OCI-LY7 (cell line): ENCODE data around the gene CHST9. TPM values are rescaled to one million over a fixed set of nuclear protein-coding genes. Genes with fewer than 3 reads are reported as not detected.

ENCODE experiments used
- BruUV-seq: library from RNA; stranded (reverse); fragments of 400-500 nt; replicated peaks from 2 replicates; lab custom pipeline; 2021; lab: Mats Ljungman, UMichigan
- CTCF ChIA-PET: fragments of 300-600 bp; sonication (Branson Sonifier 250); formaldehyde crosslinking; loops from one replicate; lab custom pipeline; 2022; ENCODE audit warnings: antibody characterized with exemption; ENCODE audit not compliant: unreplicated experiment; lab: Charles Lee
- POLR2A ChIA-PET: fragments of 300-600 bp; sonication (Branson Sonifier 250); formaldehyde crosslinking; loops from one replicate; lab custom pipeline; 2022; ENCODE audit warnings: antibody characterized with exemption; lab: Charles Lee
- DNase-seq: peaks from one replicate; pipeline ENCODE4 v3.0.0-alpha.2; 2015; ENCODE audit warnings: low spot score
- H2AFZ ChIP-seq: fragments of 200-600 bp; sonication (generic), shearing (Covaris generic); 2 replicates; pipeline ENCODE4 v1.6.1; 2014; ENCODE audit warnings: mild to moderate bottlenecking, antibody characterized with exemption, low read length, moderate library complexity
- H3K27ac ChIP-seq: fragments of 200-600 bp; sonication (generic); 2 replicates; pipeline ENCODE4 v1.5.1; 2014; ENCODE audit warnings: mixed run types, low read depth, mild to moderate bottlenecking, moderate library complexity, low read length, inconsistent platforms; ENCODE audit not compliant: poor library complexity, severe bottlenecking
- H3K36me3 ChIP-seq: fragments of 200-600 bp; sonication (generic); 2 replicates; pipeline ENCODE4 v1.6.1; 2014; ENCODE audit warnings: mild to moderate bottlenecking, antibody characterized with exemption, low read length, moderate library complexity, mixed read lengths; ENCODE audit not compliant: insufficient read depth
- H3K4me1 ChIP-seq: fragments of 200-600 bp; sonication (generic); 2 replicates; pipeline ENCODE4 v1.5.1; 2014; ENCODE audit warnings: mild to moderate bottlenecking, low read length; ENCODE audit not compliant: insufficient read depth, poor library complexity, severe bottlenecking
- H3K4me2 ChIP-seq: fragments of 200-600 bp; sonication (generic); 2 replicates; pipeline ENCODE4 v1.6.1; 2014; ENCODE audit warnings: mild to moderate bottlenecking, low read length
- H3K4me3 ChIP-seq: fragments of 200-600 bp; sonication (generic); 2 replicates; pipeline ENCODE4 v1.5.1; 2014; ENCODE audit warnings: mild to moderate bottlenecking, low read depth, low read length; ENCODE audit not compliant: poor library complexity, severe bottlenecking
- H3K79me2 ChIP-seq: fragments of 200-600 bp; sonication (generic); 2 replicates; pipeline ENCODE4 v1.6.1; 2016; ENCODE audit warnings: low read depth, mild to moderate bottlenecking, low read length, moderate library complexity, mixed read lengths; ENCODE audit not compliant: insufficient read depth
- H3K9me2 ChIP-seq: fragments of 200-600 bp; sonication (generic); 2 replicates; pipeline ENCODE4 v1.6.1; 2016; ENCODE audit warnings: mild to moderate bottlenecking, low read length, mixed read lengths; ENCODE audit not compliant: insufficient read depth
- H3K9me3 ChIP-seq: fragments of 200-600 bp; sonication (generic); 2 replicates; pipeline ENCODE4 v1.6.1; 2014; ENCODE audit warnings: mild to moderate bottlenecking, mixed run types, low read length, mixed read lengths
- H4K20me1 ChIP-seq: fragments of 200-600 bp; sonication (generic); 2 replicates; pipeline ENCODE4 v1.6.1; 2014; ENCODE audit warnings: mild to moderate bottlenecking, antibody characterized with exemption, low read length, moderate library complexity, mixed read lengths; ENCODE audit not compliant: insufficient read depth
- EZH2phosphoT487 ChIP-seq: fragments of 200-600 bp; sonication (generic); IDR thresholded peaks from 2 replicates; pipeline ENCODE4 v1.6.1; 2018; ENCODE audit warnings: low read depth, borderline replicate concordance, mild to moderate bottlenecking, mixed run types, antibody characterized with exemption, low read length, moderate library complexity, mixed read lengths
- intact Hi-C: fragments of 100-400 bp; cut with micrococcal nuclease; formaldehyde crosslinking; loops from one replicate; pipeline ENCODE4 v1.10.0; 2022; ENCODE audit not compliant: unreplicated experiment
- total RNA-seq, 2 experiments: library from RNA; depleted of rRNA in 1 of 2; stranded (reverse); fragments of >200 nt in 1 of 2; shearing (Covaris generic) in 1 of 2; gene quantifications; 2 replicates each; pipeline ENCODE4 v1.2.3, GENCODE V29; 2014 to 2022
- TF ChIP-seq, protein P1 (sequence below): fragments of 200-600 bp; sonication (generic); conservative IDR thresholded peaks from 2 replicates; pipeline ENCODE4 v1.5.1; 2014; ENCODE audit warnings: mild to moderate bottlenecking, antibody characterized with exemption, low read length, moderate library complexity, mixed read lengths

Gene CHST9
- total RNA-seq, 2 experiments from 2014 or later: not detected

GRCh38 chr18:27227721-27228120 lies 42.6 kb upstream of the CHST9 start:
- no peaks in the 10 kb centered on the region for H3K79me2 ChIP-seq
- H3K4me1 ChIP-seq: no peaks in the 10 kb centered on the region
- BruUV-seq: no TSS peak
- no peak overlapping the region for H2AFZ ChIP-seq
- TF ChIP-seq, protein P1, sequence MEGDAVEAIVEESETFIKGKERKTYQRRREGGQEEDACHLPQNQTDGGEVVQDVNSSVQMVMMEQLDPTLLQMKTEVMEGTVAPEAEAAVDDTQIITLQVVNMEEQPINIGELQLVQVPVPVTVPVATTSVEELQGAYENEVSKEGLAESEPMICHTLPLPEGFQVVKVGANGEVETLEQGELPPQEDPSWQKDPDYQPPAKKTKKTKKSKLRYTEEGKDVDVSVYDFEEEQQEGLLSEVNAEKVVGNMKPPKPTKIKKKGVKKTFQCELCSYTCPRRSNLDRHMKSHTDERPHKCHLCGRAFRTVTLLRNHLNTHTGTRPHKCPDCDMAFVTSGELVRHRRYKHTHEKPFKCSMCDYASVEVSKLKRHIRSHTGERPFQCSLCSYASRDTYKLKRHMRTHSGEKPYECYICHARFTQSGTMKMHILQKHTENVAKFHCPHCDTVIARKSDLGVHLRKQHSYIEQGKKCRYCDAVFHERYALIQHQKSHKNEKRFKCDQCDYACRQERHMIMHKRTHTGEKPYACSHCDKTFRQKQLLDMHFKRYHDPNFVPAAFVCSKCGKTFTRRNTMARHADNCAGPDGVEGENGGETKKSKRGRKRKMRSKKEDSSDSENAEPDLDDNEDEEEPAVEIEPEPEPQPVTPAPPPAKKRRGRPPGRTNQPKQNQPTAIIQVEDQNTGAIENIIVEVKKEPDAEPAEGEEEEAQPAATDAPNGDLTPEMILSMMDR: no peak
- no peak for TF ChIP-seq EZH2phosphoT487
- intact Hi-C loops: no loop called here
- no peaks in the 10 kb centered on the region for H3K9me2 ChIP-seq
- ChIA-PET CTCF (no interaction called here), POLR2A (no interaction called here)
- no peak overlapping the region for H3K4me2 ChIP-seq
- H3K4me3 ChIP-seq: no peak overlapping the region
- no peaks in the 10 kb centered on the region for H3K9me3 ChIP-seq
- no peak for DNase-seq
- H4K20me1 ChIP-seq: no peaks in the 10 kb centered on the region
- H3K36me3 ChIP-seq: no peaks in the 10 kb centered on the region
- H3K27ac ChIP-seq: no peak overlapping the region

DNA sequence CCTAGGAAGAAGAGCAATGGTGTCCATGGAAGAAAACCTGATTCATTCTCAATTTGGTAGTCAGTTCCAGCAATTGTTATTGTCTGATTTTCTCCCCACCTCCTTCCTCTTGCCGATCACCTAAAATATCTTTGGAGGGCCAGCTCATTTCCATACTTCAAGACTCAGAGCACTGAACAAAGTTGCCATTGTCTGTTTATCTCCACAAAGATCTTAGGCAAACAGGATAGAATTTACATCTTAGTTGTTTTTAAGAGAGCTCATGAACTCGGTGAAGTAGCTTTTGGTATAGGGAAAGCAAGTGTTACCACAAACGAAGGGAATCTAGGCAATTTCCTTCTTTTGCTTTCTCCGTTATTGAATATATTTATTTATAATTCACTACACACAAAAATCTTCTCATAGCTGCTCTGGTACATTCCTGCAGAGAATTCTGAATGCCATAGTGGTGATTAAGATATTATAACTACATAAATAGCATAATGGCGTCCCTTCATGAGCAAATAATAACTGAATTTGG lies 41.5 kb upstream of the CHST9 start:
- Histone ChIP-seq H3K36me3 (no peaks in the 10 kb centered on the region), H3K27ac (no peak overlapping the region), H2AFZ (no peak overlapping the region), H3K4me3 (no peak overlapping the region), H3K9me2 (no peaks in the 10 kb centered on the region), H4K20me1 (no peaks in the 10 kb centered on the region), H3K4me2 (no peak overlapping the region), H3K9me3 (no peaks in the 10 kb centered on the region), H3K4me1 (no peaks in the 10 kb centered on the region), H3K79me2 (no peaks in the 10 kb centered on the region)
- TF ChIP-seq, protein P1: no peak
- no peak for TF ChIP-seq EZH2phosphoT487
- intact Hi-C loops: no loop called here
- no peak for DNase-seq
- POLR2A ChIA-PET: no interaction called here
- CTCF ChIA-PET: no interaction called here
- no TSS peak for BruUV-seq

DNA sequence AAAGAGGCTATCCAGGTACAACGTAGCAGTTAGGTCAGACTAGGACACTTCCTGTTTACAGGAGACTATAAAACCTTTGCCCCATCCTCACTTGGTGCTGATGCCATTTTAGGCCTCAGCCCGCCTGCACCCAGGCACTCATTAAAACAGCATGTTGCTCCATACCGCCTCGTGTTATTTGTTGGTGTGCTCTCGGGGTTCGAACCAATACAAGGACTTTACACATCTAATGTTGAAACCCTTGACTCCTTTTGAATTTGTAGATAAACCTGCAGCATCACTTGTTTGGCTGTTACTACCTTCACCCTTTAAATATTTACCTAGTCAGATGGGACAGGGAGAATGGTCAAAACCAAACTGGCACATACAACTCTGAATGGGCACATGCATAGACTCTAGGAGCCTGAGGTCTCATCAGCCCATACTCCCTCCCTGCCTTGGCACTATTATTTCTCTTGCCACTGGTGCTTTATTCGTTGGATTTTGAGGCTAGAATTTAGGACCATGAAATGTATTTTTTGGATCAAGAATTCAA lies 40.9 kb upstream of the CHST9 start:
- POLR2A ChIA-PET: no interaction called here
- H3K4me2 ChIP-seq: no peak overlapping the region
- intact Hi-C loops: no loop called here
- no peaks in the 10 kb centered on the region for H3K9me3 ChIP-seq
- H3K9me2 ChIP-seq: no peaks in the 10 kb centered on the region
- no TSS peak for BruUV-seq
- no peak overlapping the region for H3K27ac ChIP-seq
- CTCF ChIA-PET: no interaction called here
- no peak overlapping the region for H2AFZ ChIP-seq
- H3K79me2 ChIP-seq: no peaks in the 10 kb centered on the region
- H4K20me1 ChIP-seq: no peaks in the 10 kb centered on the region
- TF ChIP-seq EZH2phosphoT487: no peak
- TF ChIP-seq, protein P1: no peak
- H3K4me3 ChIP-seq: no peak overlapping the region
- H3K36me3 ChIP-seq: no peaks in the 10 kb centered on the region
- no peaks in the 10 kb centered on the region for H3K4me1 ChIP-seq
- no peak for DNase-seq
